Gastrocnemius medialis (tissue), 4 donors: ENCODE results near the gene GRIK2.

Source experiments
- POLR2A ChIP-seq, 2 donors: fragments of 450-650 bp; IDR thresholded peaks; one replicate each; pipeline ENCODE4 v1.6.1; 2017; ENCODE audit warnings: antibody characterized with exemption in 2 of 2, mild to moderate bottlenecking in 2 of 2, moderate library complexity in 2 of 2
- TF ChIP-seq, protein P1 (sequence below), 5 experiments: fragments of 450-650 bp in 3 of 5; fragments of 200-600 bp in 2 of 5; sonication (generic) in 2 of 5; IDR thresholded peaks in 4 of 5; conservative IDR thresholded peaks in 1 of 5; 1 replicate in 4 of 5; 2 replicates in 1 of 5; pipeline ENCODE4 v1.5.1; 2016 to 2019; ENCODE audit warnings: antibody characterized with exemption in 5 of 5, mild to moderate bottlenecking in 3 of 5, moderate library complexity in 3 of 5

DNA sequence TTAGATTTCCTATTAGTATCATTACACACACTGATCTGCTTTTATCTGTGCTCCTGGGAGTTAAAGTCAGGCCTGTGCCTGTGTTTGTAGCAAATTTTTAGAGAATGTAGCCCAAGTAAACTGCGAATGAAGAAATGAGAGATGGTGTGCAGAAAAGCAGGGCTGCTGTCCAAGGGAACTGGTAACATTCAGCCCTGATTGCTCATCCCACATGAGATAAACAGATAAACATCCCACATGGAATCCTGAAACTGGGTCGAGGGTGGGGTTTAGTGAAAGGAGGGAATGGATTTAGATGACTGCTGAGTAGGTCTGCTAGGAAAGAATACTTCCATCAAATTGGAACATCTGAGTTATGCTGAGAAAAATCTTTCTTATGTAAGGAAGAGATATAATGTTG lies 69.1 kb downstream of the GRIK2 start:
- TF ChIP-seq, protein P1, sequence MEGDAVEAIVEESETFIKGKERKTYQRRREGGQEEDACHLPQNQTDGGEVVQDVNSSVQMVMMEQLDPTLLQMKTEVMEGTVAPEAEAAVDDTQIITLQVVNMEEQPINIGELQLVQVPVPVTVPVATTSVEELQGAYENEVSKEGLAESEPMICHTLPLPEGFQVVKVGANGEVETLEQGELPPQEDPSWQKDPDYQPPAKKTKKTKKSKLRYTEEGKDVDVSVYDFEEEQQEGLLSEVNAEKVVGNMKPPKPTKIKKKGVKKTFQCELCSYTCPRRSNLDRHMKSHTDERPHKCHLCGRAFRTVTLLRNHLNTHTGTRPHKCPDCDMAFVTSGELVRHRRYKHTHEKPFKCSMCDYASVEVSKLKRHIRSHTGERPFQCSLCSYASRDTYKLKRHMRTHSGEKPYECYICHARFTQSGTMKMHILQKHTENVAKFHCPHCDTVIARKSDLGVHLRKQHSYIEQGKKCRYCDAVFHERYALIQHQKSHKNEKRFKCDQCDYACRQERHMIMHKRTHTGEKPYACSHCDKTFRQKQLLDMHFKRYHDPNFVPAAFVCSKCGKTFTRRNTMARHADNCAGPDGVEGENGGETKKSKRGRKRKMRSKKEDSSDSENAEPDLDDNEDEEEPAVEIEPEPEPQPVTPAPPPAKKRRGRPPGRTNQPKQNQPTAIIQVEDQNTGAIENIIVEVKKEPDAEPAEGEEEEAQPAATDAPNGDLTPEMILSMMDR (IDR thresholded peaks at IDR 0.05 in 4 of 5, conservative IDR thresholded peaks at IDR 0.05 in 1 of 5): no peak
- TF ChIP-seq POLR2A (IDR thresholded peaks at IDR 0.05): no peak
